ENCODE measurements around the gene ZP1. TPM values are rescaled to one million over a fixed set of nuclear protein-coding genes. Genes with fewer than 3 reads are reported as not detected.

The ZP1 gene
- total and polyA plus RNA-seq, 2 of the 8 experiments (the other 6 are each of a cell fraction or from before 2014, with no cell fraction given): not detected

DNA sequence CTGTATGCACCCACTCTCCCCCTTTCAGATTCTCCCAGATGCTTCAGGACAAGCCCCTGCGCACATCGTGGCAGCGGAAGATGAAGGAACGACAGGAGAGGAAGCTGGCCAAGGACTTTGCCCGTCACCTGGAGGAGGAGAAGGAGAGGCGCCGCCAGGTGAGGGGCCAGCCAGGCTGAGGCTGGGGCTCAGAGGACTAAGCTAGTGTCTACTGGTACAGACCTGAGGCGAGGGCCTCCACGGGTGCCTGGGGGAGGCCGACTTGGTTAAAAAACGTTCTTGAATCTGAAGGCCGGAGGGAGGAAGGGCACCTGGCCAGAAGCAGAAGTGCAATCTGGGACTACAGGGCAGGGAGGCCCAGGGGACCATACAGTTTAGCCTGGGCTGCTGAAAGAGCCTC is 19.4 kb upstream of the ZP1 start:
- Histone ChIP-seq H3K36me3 (ENCODE audit: control insufficient read depth in 2 of 4, insufficient read depth in 4 of 4, low read length in 3 of 4) (peaks cover 13 to 26% (median 21%) of the 10 kb centered on the region in 4 experiments), H4K91ac (replicated peaks; ENCODE audit: insufficient read length, low read length) (no peak overlapping the region), H2BK20ac (ENCODE audit: low read length) (no peak overlapping the region), H3K79me1 (ENCODE audit: low read depth, low read length) (peaks cover 6% of the 10 kb centered on the region), H2BK15ac (ENCODE audit: low read length) (no peak overlapping the region), H3K18ac (ENCODE audit: extremely low read depth, low read length) (no peak overlapping the region), H2BK120ac (replicated peaks; ENCODE audit: low read depth, low read length) (no peak overlapping the region), H2BK12ac (ENCODE audit: low read depth, low read length) (no peak overlapping the region), H3K4me3 (ENCODE audit: extremely low read depth in 1 of 4, insufficient read depth in 2 of 4, low read depth in 3 of 4, low read length in 4 of 4) (no peak overlapping the region), H3K4me1 (replicated peaks in 1 of 4; ENCODE audit: control insufficient read depth in 3 of 4, insufficient read depth in 4 of 4, low read length in 3 of 4) (peaks cover 0 to 19% (median 3%) of the 10 kb centered on the region in 4 experiments; a peak in 5 of 7 replicates), H3K9ac (replicated peaks in 1 of 4; ENCODE audit: extremely low read depth in 1 of 4, low read depth in 3 of 4, low read length in 3 of 4) (no peak overlapping the region), H3K9me3 (ENCODE audit: insufficient read depth in 2 of 2, low read depth in 1 of 2, low read length in 1 of 2) (peaks cover 0 to 2% of the 10 kb centered on the region in 2 experiments; a peak in 1 of 4 replicates), H3K56ac (replicated peaks; ENCODE audit: insufficient read length, low read depth, low read length) (no peak overlapping the region), H3K4ac (replicated peaks; ENCODE audit: insufficient read length, low read depth, low read length) (no peak overlapping the region), H4K5ac (ENCODE audit: insufficient read length, low read depth, low read length) (no peak overlapping the region), H3K23ac (ENCODE audit: insufficient read length) (no peak overlapping the region), H3K79me2 (ENCODE audit: control insufficient read depth in 1 of 2, insufficient read depth in 2 of 2, low read length in 2 of 2) (peaks cover 15 to 31% of the 10 kb centered on the region in 2 experiments), H2BK5ac (ENCODE audit: low read depth, low read length) (no peak overlapping the region), H4K8ac (ENCODE audit: extremely low read depth, insufficient read depth, low read length) (no peak overlapping the region), H2AFZ (ENCODE audit: low read length) (no peak overlapping the region), H3K27ac (ENCODE audit: low read depth, low read length) (no peak overlapping the region), H3K14ac (ENCODE audit: insufficient read length) (no peak overlapping the region), H4K20me1 (replicated peaks in 1 of 2; ENCODE audit: control insufficient read depth in 1 of 2, insufficient read depth in 2 of 2, low read length in 2 of 2) (peaks cover 6 to 19% of the 10 kb centered on the region in 2 experiments), H3K4me2 (ENCODE audit: insufficient read depth in 1 of 2, low read depth in 2 of 2, low read length in 2 of 2) (no peak overlapping the region), H3K27me3 (replicated peaks in 1 of 4; ENCODE audit: control insufficient read depth in 3 of 4, extremely low read depth in 1 of 4, insufficient read depth in 3 of 4, low read length in 3 of 4) (peaks cover under 1 to 9% (median 4%) of the 10 kb centered on the region in 4 experiments; a peak in 6 of 7 replicates), H3K23me2 (ENCODE audit: low read depth, low read length) (peaks cover 5% of the 10 kb centered on the region; the same call in 1 of the 2 replicates), H2AK5ac (ENCODE audit: low read depth, low read length) (no peak overlapping the region)
- 99% methylated on average over 12 of the region's 12 CpGs; no CpG with 5 or more reads in 1 of the 2 experiments for WGBS, 2 experiments (ENCODE audit: extremely low coverage in 1 of 2, insufficient coverage in 1 of 2, insufficient read length in 1 of 2, insufficient replicate concordance in 2 of 2, low coverage in 1 of 2, low lambda C conversion rate in 2 of 2, missing lambda C conversion rate in 1 of 2)
- POLR2A ChIA-PET (ENCODE audit: partially characterized antibody): no interaction called here
- CTCF ChIA-PET (ENCODE audit: partially characterized antibody): no interaction called here
- DNase-seq (ENCODE audit: low read depth in 1 of 2, low spot score in 2 of 2) (no peak), FAIRE-seq (no peak)
- no peak for TF ChIP-seq TAF7 (optimal IDR thresholded peaks at IDR 0.05; ENCODE audit: borderline replicate concordance, low read depth, low read length)
- TF ChIP-seq GTF2F1 (IDR thresholded peaks at IDR 0.05; ENCODE audit: borderline replicate concordance, low read depth, low read length): no peak
- TF ChIP-seq SRF (IDR thresholded peaks at IDR 0.05; ENCODE audit: low read depth, low read length): no peak
- no peak for TF ChIP-seq CEBPB (IDR thresholded peaks at IDR 0.05; ENCODE audit: low read depth, low read length)
- TF ChIP-seq CREB1 (IDR thresholded peaks at IDR 0.05): no peak
- TF ChIP-seq HDAC6 (IDR thresholded peaks at IDR 0.05; ENCODE audit: low read depth, low read length): no peak
- no peak for TF ChIP-seq NANOG (IDR thresholded peaks at IDR 0.05; ENCODE audit: insufficient read depth, low read depth, low read length, poor library complexity, severe bottlenecking)
- TF ChIP-seq PHF8 (conservative IDR thresholded peaks at IDR 0.05; ENCODE audit: low read depth, low read length): no peak
- no peak for TF ChIP-seq RXRA (IDR thresholded peaks at IDR 0.05; ENCODE audit: insufficient read depth, low read depth, low read length)
- no peak for TF ChIP-seq CBX8 (IDR thresholded peaks at IDR 0.05; ENCODE audit: borderline replicate concordance, low read depth, low read length)
- no peak for TF ChIP-seq SIN3A (conservative IDR thresholded peaks at IDR 0.05 in 1 of 2, IDR thresholded peaks at IDR 0.05 in 1 of 2; ENCODE audit: low read depth in 1 of 2, low read length in 2 of 2)
- no peak for TF ChIP-seq TBP (IDR thresholded peaks at IDR 0.05; ENCODE audit: low read depth, low read length)
- TF ChIP-seq GABPA (IDR thresholded peaks at IDR 0.05; ENCODE audit: borderline replicate concordance, insufficient read depth, low read length): no peak
- TF ChIP-seq CTBP2 (IDR thresholded peaks at IDR 0.05; ENCODE audit: borderline replicate concordance, insufficient read depth, insufficient read length, low read length): no peak
